Smooth muscle cell (in vitro differentiated cells): ENCODE results near the gene EIF3CL. TPM values are rescaled to one million over a fixed set of nuclear protein-coding genes. Genes with fewer than 3 reads are reported as not detected.
"Not testable (repeated sequence)": the region's sequence is repeated elsewhere in the genome, so short reads cannot be mapped to it uniquely, and the experiment has no call there.

Source experiments
- DNase-seq: peaks from one replicate; lab custom pipeline; 2025; ENCODE audit not compliant: unreplicated experiment; lab: John Stamatoyannopoulos, UW
- H2AFZ ChIP-seq: fragments of 200-600 bp; sonication (generic); 2 replicates; pipeline ENCODE4 v1.6.0; 2016; ENCODE audit warnings: antibody characterized with exemption, low read depth, mild to moderate bottlenecking
- H3F3A ChIP-seq: fragments of 200-600 bp; sonication (generic); 2 replicates; pipeline ENCODE4 v1.6.0; 2017; ENCODE audit warnings: antibody characterized with exemption, low read depth
- H3K27ac ChIP-seq: fragments of 200-600 bp; sonication (generic); 2 replicates; pipeline ENCODE4 v1.5.1; 2016; ENCODE audit warnings: low read depth, mild to moderate bottlenecking
- H3K27me3 ChIP-seq: fragments of 200-600 bp; sonication (generic); 2 replicates; pipeline ENCODE4 v1.6.1; 2016; ENCODE audit warnings: low read depth, mild to moderate bottlenecking
- H3K36me3 ChIP-seq: fragments of 200-600 bp; sonication (generic); 2 replicates; pipeline ENCODE4 v1.5.1; 2016; ENCODE audit warnings: low read depth
- H3K4me1 ChIP-seq: fragments of 200-600 bp; sonication (generic); 2 replicates; pipeline ENCODE4 v1.5.1; 2016; ENCODE audit warnings: low read depth
- H3K4me2 ChIP-seq: fragments of 200-600 bp; sonication (generic); 2 replicates; pipeline ENCODE4 v1.6.0; 2016; ENCODE audit warnings: mild to moderate bottlenecking
- H3K4me3 ChIP-seq: fragments of 200-600 bp; sonication (generic); 2 replicates; pipeline ENCODE4 v1.5.1; 2016; ENCODE audit warnings: mild to moderate bottlenecking
- H3K79me2 ChIP-seq: fragments of 200-600 bp; sonication (generic); 2 replicates; pipeline ENCODE4 v1.6.0; 2016; ENCODE audit warnings: low read depth, mild to moderate bottlenecking
- H3K9ac ChIP-seq: fragments of 200-600 bp; sonication (generic); 2 replicates; pipeline ENCODE4 v1.6.0; 2016; ENCODE audit warnings: low read depth
- H3K9me3 ChIP-seq: fragments of 200-600 bp; sonication (generic); replicated peaks from 2 replicates; pipeline ENCODE4 v1.5.1; 2016; ENCODE audit warnings: low read depth
- H4K20me1 ChIP-seq: fragments of 200-600 bp; sonication (generic); 2 replicates; pipeline ENCODE4 v1.6.0; 2016; ENCODE audit warnings: low read depth
- WGBS: methylation state at CpG from one replicate; pipeline ENCODE4 v1.1.7; 2016; ENCODE audit warnings: low lambda C conversion rate; 5-methylcytosine and 5-hydroxymethylcytosine counted together
- polyA plus RNA-seq: library from polyadenylated mRNA; unstranded; fragments of >200 nt; fragmentation: Nextera tagmentation; extraction: Ambion mirVana; gene quantifications from 2 replicates; pipeline ENCODE4 v1.2.1, GENCODE V29; 2016
- total RNA-seq: library from RNA; depleted of rRNA; stranded (reverse); fragments of >200 nt; gene quantifications from 2 replicates; pipeline ENCODE4 v1.2.3, GENCODE V29; 2014

The EIF3CL gene
- total and polyA plus RNA-seq, 2 experiments from 2014 or later = 86.8 TPM; not detected in 1

- not testable (repeated sequence) for H3K79me2 ChIP-seq, H3K9me3 ChIP-seq, H3K9ac ChIP-seq, H3K27ac ChIP-seq, H2AFZ ChIP-seq, DNase-seq, H3K4me1 ChIP-seq, H4K20me1 ChIP-seq, H3K4me3 ChIP-seq, H3K4me2 ChIP-seq, H3K36me3 ChIP-seq, H3K27me3 ChIP-seq, H3F3A ChIP-seq
- whole genome bisulfite sequencing = no CpG with 5 or more reads among the region's 11 CpGs
Measured at GRCh38 chr16:28421071-28421750, 17.6 kb upstream of the EIF3CL start.

DNA sequence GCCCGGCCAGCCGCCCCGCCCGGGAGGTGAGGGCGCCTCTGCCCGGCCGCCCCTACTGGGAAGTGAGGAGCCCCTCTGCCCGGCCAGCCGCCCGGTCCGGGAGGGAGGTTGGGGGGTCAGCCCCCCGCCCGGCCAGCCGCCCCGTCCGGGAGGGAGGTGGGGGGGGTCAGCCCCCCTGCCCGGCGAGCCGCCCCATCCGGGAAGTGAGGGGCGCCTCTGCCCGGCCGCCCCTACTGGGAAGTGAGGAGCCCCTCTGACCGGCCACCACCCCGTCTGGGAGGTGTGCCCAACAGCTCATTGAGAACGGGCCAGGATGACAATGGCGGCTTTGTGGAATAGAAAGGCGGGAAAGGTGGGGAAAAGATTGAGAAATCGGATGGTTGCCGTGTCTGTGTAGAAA is 13.4 kb upstream of the EIF3CL start:
- H3K27me3 ChIP-seq, H2AFZ ChIP-seq, H3K4me2 ChIP-seq, H3K4me3 ChIP-seq, H3K9ac ChIP-seq, H3F3A ChIP-seq, H4K20me1 ChIP-seq, H3K27ac ChIP-seq, DNase-seq, H3K36me3 ChIP-seq, H3K9me3 ChIP-seq, H3K4me1 ChIP-seq, H3K79me2 ChIP-seq: not testable (repeated sequence)
- 89% methylated on average over 6 of the region's 30 CpGs for WGBS

- H3K9ac ChIP-seq, H4K20me1 ChIP-seq, H3K4me2 ChIP-seq, H3K79me2 ChIP-seq, H2AFZ ChIP-seq, H3K36me3 ChIP-seq, H3K27me3 ChIP-seq, H3K4me1 ChIP-seq, H3F3A ChIP-seq, H3K9me3 ChIP-seq, H3K4me3 ChIP-seq, H3K27ac ChIP-seq, DNase-seq: not testable (repeated sequence)
- WGBS = 97% methylated on average over 15 of the region's 18 CpGs
Measured at GRCh38 chr16:28414530-28414929, 10.9 kb upstream of the EIF3CL start.

- not testable (repeated sequence) for DNase-seq, H3K4me1 ChIP-seq, H3K4me3 ChIP-seq, H3K9ac ChIP-seq, H3K27me3 ChIP-seq, H3F3A ChIP-seq, H2AFZ ChIP-seq, H4K20me1 ChIP-seq, H3K9me3 ChIP-seq, H3K36me3 ChIP-seq, H3K79me2 ChIP-seq, H3K4me2 ChIP-seq, H3K27ac ChIP-seq
- no CpG with 5 or more reads among the region's 7 CpGs for WGBS
Measured at GRCh38 chr16:28413585-28413984, 9.9 kb upstream of the EIF3CL start.

DNA sequence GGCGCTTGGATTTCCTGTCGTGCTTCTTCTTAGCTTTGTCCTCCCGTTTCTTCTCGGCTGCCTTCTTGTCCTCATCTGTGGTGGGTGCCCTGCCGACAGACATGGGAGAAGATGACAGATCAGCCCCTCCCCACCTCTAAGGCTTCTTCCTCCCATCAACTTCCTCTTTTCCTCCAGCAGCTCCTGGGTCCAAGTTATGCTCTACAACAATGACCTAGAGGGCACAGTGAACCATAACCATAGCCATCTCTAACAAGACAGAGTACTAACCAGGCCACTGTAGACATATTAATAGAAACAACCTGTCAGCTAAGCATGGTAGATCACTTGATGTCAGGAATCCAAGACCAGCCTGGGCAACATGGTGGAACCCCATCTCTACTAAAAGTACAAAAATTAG is 11.6 kb downstream of the EIF3CL start:
- H2AFZ ChIP-seq, H3K4me2 ChIP-seq, H3F3A ChIP-seq, H3K36me3 ChIP-seq, H3K4me1 ChIP-seq, H3K4me3 ChIP-seq, DNase-seq, H3K9me3 ChIP-seq, H3K27ac ChIP-seq, H3K9ac ChIP-seq, H4K20me1 ChIP-seq, H3K27me3 ChIP-seq, H3K79me2 ChIP-seq: not testable (repeated sequence)
- WGBS = no CpG with 5 or more reads among the region's 5 CpGs

- not testable (repeated sequence) for H3K4me3 ChIP-seq, H2AFZ ChIP-seq, H3K36me3 ChIP-seq, H3K9me3 ChIP-seq, H3K9ac ChIP-seq, DNase-seq, H3K79me2 ChIP-seq, H4K20me1 ChIP-seq, H3K4me2 ChIP-seq, H3K4me1 ChIP-seq, H3F3A ChIP-seq, H3K27ac ChIP-seq, H3K27me3 ChIP-seq
- WGBS = no CpG with 5 or more reads among the region's 10 CpGs
Measured at GRCh38 chr16:28382177-28382867, 21.3 kb downstream of the EIF3CL start.

DNA sequence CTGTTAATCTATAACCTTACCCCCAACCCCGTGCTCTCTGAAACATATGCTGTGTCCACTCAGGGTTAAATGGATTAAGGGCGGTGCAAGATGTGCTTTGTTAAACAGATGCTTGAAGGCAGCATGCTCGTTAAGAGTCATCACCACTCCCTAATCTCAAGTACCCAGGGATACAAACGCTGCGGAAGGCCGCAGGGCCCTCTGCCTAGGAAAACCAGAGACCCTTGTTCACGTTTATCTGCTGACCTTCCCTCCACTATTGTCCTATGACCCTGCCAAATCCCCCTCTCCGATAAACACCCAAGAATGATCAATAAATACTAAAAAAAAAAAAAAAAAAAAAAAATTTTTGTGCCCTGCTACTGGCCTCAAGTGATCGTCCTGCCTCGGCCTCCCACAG is 25.8 kb downstream of the EIF3CL start:
- not testable (repeated sequence) for H3K4me1 ChIP-seq, DNase-seq, H3K9me3 ChIP-seq, H2AFZ ChIP-seq, H3K27ac ChIP-seq, H3K4me3 ChIP-seq, H3K4me2 ChIP-seq, H3K9ac ChIP-seq, H3K36me3 ChIP-seq, H4K20me1 ChIP-seq, H3F3A ChIP-seq, H3K27me3 ChIP-seq, H3K79me2 ChIP-seq
- 95% methylated on average over 7 of the region's 10 CpGs for WGBS

- DNase-seq, H3K9me3 ChIP-seq, H4K20me1 ChIP-seq, H3K79me2 ChIP-seq, H2AFZ ChIP-seq, H3K4me2 ChIP-seq, H3K4me1 ChIP-seq, H3K27me3 ChIP-seq, H3K36me3 ChIP-seq, H3F3A ChIP-seq, H3K4me3 ChIP-seq, H3K27ac ChIP-seq, H3K9ac ChIP-seq: not testable (repeated sequence)
- 97% methylated on average over 11 of the region's 38 CpGs for WGBS
Measured at GRCh38 chr16:28377108-28377625, 26.5 kb downstream of the EIF3CL start.
